Neuronal stem cell (in vitro differentiated cells): ENCODE results near the gene ZNF761.
"Not testable (repeated sequence)": the region's sequence is repeated elsewhere in the genome, so short reads cannot be mapped to it uniquely, and the experiment has no call there.

ENCODE experiments used
- DNase-seq: peaks from one replicate; pipeline ENCODE4 v3.0.0-alpha.2; 2013; ENCODE audit warnings: low spot score
- H2AFZ ChIP-seq: one replicate; pipeline ENCODE4 v1.6.1; 2013; ENCODE audit warnings: mild to moderate bottlenecking, low read length, inconsistent platforms
- H2AK5ac ChIP-seq: 2 replicates; pipeline ENCODE4 v1.6.1; 2013; ENCODE audit warnings: low read depth, mild to moderate bottlenecking, inconsistent platforms, low read length, moderate library complexity, mixed read lengths
- H2BK120ac ChIP-seq: 2 replicates; pipeline ENCODE4 v1.6.1; 2013; ENCODE audit warnings: low read depth, mild to moderate bottlenecking, inconsistent platforms, low read length, moderate library complexity, mixed read lengths
- H2BK12ac ChIP-seq: one replicate; pipeline ENCODE4 v1.6.1; 2013; ENCODE audit warnings: low read length, inconsistent platforms
- H2BK15ac ChIP-seq: 2 replicates; pipeline ENCODE4 v1.6.1; 2013; ENCODE audit warnings: mild to moderate bottlenecking, low read length, inconsistent platforms, mixed read lengths
- H2BK5ac ChIP-seq: one replicate; pipeline ENCODE4 v1.6.1; 2013; ENCODE audit warnings: inconsistent platforms, mild to moderate bottlenecking, low read length, moderate library complexity
- H3K14ac ChIP-seq: one replicate; pipeline ENCODE4 v1.6.1; 2013; ENCODE audit warnings: low read length, inconsistent platforms
- H3K18ac ChIP-seq: 2 replicates; pipeline ENCODE4 v1.6.1; 2013; ENCODE audit warnings: low read length, inconsistent platforms
- H3K23ac ChIP-seq: 2 replicates; pipeline ENCODE4 v1.6.1; 2013; ENCODE audit warnings: low read depth, mild to moderate bottlenecking, mixed read lengths, low read length, inconsistent platforms; ENCODE audit not compliant: poor library complexity
- H3K27ac ChIP-seq: replicated peaks from 3 replicates; pipeline ENCODE4 v1.5.1; 2013; ENCODE audit warnings: low read length, inconsistent platforms
- H3K27me3 ChIP-seq, 3 experiments: 2 replicates each; pipeline ENCODE4 v1.6.1; 2013; ENCODE audit warnings: low read length in 3 of 3, mild to moderate bottlenecking in 2 of 3, inconsistent platforms in 1 of 3, low read depth in 1 of 3, mixed read lengths in 1 of 3, moderate library complexity in 1 of 3; ENCODE audit not compliant: control insufficient read depth in 3 of 3, insufficient read depth in 3 of 3
- H3K36me3 ChIP-seq, 2 donors: replicated peaks in 1 of 2; 2 replicates each; pipeline ENCODE4 v1.6.1; 2013; ENCODE audit warnings: low read length in 2 of 2; ENCODE audit not compliant: control insufficient read depth in 2 of 2, insufficient read depth in 2 of 2
- H3K4ac ChIP-seq: 2 replicates; pipeline ENCODE4 v1.6.1; 2013; ENCODE audit warnings: inconsistent platforms, mild to moderate bottlenecking, low read length, moderate library complexity
- H3K4me1 ChIP-seq, 2 donors: 1 replicate in 1 of 2; 2 replicates in 1 of 2; pipeline ENCODE4 v1.6.1; 2013; ENCODE audit warnings: low read length in 2 of 2, low read depth in 1 of 2; ENCODE audit not compliant: control insufficient read depth in 2 of 2, insufficient read depth in 1 of 2
- H3K4me2 ChIP-seq: one replicate; pipeline ENCODE4 v1.6.1; 2013; ENCODE audit warnings: mild to moderate bottlenecking, low read length, inconsistent platforms; ENCODE audit not compliant: insufficient read depth, poor library complexity, severe bottlenecking
- H3K4me3 ChIP-seq, 2 donors: 2 replicates each; pipeline ENCODE4 v1.5.1; 2013; ENCODE audit warnings: low read length in 2 of 2, mild to moderate bottlenecking in 2 of 2, inconsistent platforms in 1 of 2, moderate library complexity in 1 of 2
- H3K79me1 ChIP-seq: one replicate; pipeline ENCODE4 v1.6.1; 2013; ENCODE audit warnings: low read depth, mild to moderate bottlenecking, inconsistent platforms, low read length, moderate library complexity
- H3K9ac ChIP-seq: one replicate; pipeline ENCODE4 v1.6.1; 2013; ENCODE audit warnings: mild to moderate bottlenecking, low read depth, low read length, inconsistent platforms; ENCODE audit not compliant: poor library complexity
- H3K9me3 ChIP-seq, 2 donors: replicated peaks in 1 of 2; 2 replicates each; pipeline versions ENCODE3 to v1.6.1; 2013; ENCODE audit warnings: low read length in 2 of 2, mild to moderate bottlenecking in 2 of 2, inconsistent platforms in 1 of 2, low read depth in 1 of 2, mixed read lengths in 1 of 2, moderate library complexity in 1 of 2; ENCODE audit not compliant: control insufficient read depth in 2 of 2, insufficient read depth in 1 of 2
- H4K8ac ChIP-seq: one replicate; pipeline ENCODE4 v1.6.1; 2013; ENCODE audit warnings: low read depth, mild to moderate bottlenecking, inconsistent platforms, low read length, moderate library complexity
- H4K91ac ChIP-seq: one replicate; pipeline ENCODE4 v1.6.1; 2013; ENCODE audit warnings: low read length, low read depth, mild to moderate bottlenecking, inconsistent platforms; ENCODE audit not compliant: poor library complexity
- WGBS, 2 donors: extraction: QIAGEN DNeasy Blood & Tissue Kit; methylation state at CpG; one replicate each; pipeline ENCODE4 v1.1.7; 2013; ENCODE audit warnings: missing lambda C conversion rate in 2 of 2, mixed read lengths in 1 of 2; ENCODE audit not compliant: insufficient read length in 2 of 2, insufficient replicate concordance in 1 of 2; ENCODE audit errors: extremely low coverage in 2 of 2; 5-methylcytosine and 5-hydroxymethylcytosine counted together

Gene ZNF761

DNA sequence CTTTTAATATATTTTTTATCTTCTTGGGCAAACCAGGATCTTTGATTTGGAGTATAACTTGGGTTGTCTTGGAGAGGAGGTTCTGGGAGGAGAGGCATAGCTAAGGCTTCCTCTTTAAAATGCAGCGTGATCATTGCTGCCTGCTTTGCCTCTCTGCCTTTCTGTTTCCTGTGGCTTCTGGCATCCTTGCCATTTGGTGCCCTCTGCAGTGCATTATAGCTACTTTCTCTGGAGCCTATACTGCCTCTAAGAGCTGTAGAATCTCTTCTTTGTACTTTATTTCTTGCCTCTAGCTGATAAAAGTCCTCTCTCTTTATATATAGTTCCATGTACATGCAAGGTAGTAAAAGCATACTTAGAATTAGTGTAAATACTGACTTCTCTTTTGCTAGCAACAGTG, 43.0 kb downstream of the ZNF761 start:
- H2AK5ac ChIP-seq, H3K4ac ChIP-seq, H3K4me2 ChIP-seq, H3K79me1 ChIP-seq, H3K27me3 ChIP-seq, H3K9ac ChIP-seq, H3K18ac ChIP-seq, H3K23ac ChIP-seq, DNase-seq, H2BK5ac ChIP-seq, H3K4me3 ChIP-seq, H4K91ac ChIP-seq, H3K4me1 ChIP-seq, H2BK12ac ChIP-seq, H2BK120ac ChIP-seq, H4K8ac ChIP-seq, H2BK15ac ChIP-seq, H3K27ac ChIP-seq, H2AFZ ChIP-seq, H3K14ac ChIP-seq: not testable (repeated sequence)
- H3K36me3 ChIP-seq = peaks cover 15 to 61% of the 10 kb centered on the region in 2 donors
- peaks cover 12 to 42% of the 10 kb centered on the region in 2 donors for H3K9me3 ChIP-seq
- no CpG with 5 or more reads among the region's 1 CpG for WGBS, 2 donors

DNA sequence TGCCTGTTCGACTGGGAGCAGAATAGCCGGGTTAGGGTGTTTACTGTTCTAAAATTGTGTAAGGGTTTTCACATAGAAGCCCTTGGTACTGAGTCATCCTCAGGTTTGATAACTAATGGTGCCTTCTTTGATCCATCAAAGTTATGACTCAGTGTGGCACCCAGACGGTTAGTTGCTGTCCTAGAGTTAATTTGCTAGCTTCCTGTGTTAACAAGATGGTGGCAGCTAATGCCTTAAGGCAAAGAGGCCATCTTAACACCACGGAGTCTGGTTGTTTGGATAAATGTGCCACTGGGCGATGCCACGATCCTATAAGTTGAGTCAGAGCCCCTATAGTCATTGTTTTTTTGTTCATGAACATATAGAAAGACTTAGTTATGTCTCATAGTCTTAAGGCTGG, 43.7 kb downstream of the ZNF761 start:
- no CpG with 5 or more reads among the region's 6 CpGs for WGBS, 2 donors
- H3K9me3 ChIP-seq = peaks cover 14 to 48% of the 10 kb centered on the region in 2 donors
- H2AK5ac ChIP-seq, H3K4me3 ChIP-seq, H4K8ac ChIP-seq, H2BK12ac ChIP-seq, H3K9ac ChIP-seq, H3K14ac ChIP-seq, H3K4me1 ChIP-seq, H3K27ac ChIP-seq, H3K4ac ChIP-seq, H3K4me2 ChIP-seq, H2BK15ac ChIP-seq, H3K18ac ChIP-seq, H3K23ac ChIP-seq, H2BK5ac ChIP-seq, DNase-seq, H4K91ac ChIP-seq, H2AFZ ChIP-seq, H2BK120ac ChIP-seq, H3K27me3 ChIP-seq, H3K79me1 ChIP-seq: not testable (repeated sequence)
- H3K36me3 ChIP-seq = peaks cover 17 to 64% of the 10 kb centered on the region in 2 donors

DNA sequence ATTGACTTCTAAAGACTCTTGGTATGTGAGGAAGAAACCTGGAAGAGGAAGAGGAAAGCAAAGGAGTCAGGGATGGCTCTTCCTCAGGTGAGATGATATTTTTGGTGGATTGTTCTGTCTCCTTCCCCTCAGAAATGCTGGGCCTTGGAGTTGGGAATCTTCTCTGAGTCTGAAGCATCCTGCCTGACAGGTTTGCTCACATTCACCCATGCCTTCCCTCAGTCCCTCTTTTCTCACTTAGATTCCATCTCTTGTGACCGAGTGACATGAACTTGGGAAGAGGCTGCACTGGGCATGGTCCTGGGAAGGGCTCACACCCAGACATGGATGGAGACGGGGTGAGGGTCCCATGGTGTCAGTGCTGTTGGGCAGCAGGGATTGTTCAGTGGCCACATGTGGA, 52.0 kb downstream of the ZNF761 start:
- peaks cover 14 to 60% of the 10 kb centered on the region in 2 donors for H3K9me3 ChIP-seq
- not testable (repeated sequence) for H2BK120ac ChIP-seq, H3K27ac ChIP-seq, H2BK5ac ChIP-seq, H3K18ac ChIP-seq, H4K8ac ChIP-seq, H2BK15ac ChIP-seq, H3K14ac ChIP-seq, H3K27me3 ChIP-seq, H2BK12ac ChIP-seq, H4K91ac ChIP-seq, H2AK5ac ChIP-seq, H3K9ac ChIP-seq, H3K4me3 ChIP-seq, H3K23ac ChIP-seq, H3K4me2 ChIP-seq, H3K4me1 ChIP-seq, H3K79me1 ChIP-seq, H3K4ac ChIP-seq, H2AFZ ChIP-seq, DNase-seq
- WGBS, 2 donors = no CpG with 5 or more reads among the region's 2 CpGs
- H3K36me3 ChIP-seq = peaks cover 26 to 69% of the 10 kb centered on the region in 2 donors

DNA sequence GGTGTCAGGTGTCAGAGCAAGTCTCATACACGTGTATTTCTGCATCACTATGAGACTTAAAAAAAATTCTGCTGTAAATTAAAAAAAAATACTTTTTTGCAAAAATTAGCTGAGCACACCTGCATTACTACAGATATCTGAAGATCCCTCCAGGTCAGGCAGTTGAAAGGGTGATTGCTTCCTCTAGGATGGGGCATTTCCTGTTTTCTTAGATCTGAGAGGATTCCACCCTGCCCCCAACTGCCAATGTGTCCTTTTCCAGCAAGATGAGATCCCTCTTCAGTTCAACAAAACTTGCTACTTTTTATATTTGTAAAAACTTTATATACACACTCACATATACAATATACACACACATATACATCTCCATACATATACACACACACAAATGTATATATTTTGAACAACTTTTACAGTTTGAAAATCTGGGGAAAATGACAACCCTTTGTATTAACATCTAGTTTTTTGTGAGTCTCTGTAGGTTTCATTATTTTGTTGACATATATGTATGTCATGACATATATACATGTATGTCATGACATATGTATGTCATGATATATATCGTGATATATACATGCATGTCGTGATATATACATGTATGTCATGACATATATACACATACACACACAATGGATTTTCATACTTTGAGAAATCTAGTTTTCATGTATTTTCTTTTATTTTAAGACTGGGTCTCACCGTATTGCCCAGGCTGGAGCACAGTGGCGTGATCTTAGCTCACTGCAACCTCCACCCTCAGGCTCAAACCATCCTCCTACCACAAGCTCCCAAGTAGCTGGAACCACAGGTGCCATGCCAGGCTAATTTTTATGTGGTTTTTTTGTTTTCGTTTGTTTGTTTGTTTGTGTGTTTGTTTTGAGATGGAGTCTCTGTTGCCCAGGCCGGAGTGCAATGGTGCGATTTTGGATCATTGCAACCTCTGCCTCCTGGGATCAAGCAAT, 53.5 kb downstream of the ZNF761 start:
- H3K23ac ChIP-seq = no peak overlapping the region
- H3K14ac ChIP-seq = no peak overlapping the region
- no peaks in the 10 kb centered on the region for H3K79me1 ChIP-seq
- WGBS, 2 donors = no CpG with 5 or more reads among the region's 8 CpGs
- H4K91ac ChIP-seq = no peak overlapping the region
- H3K4me2 ChIP-seq = no peak overlapping the region
- no peak overlapping the region for H2BK15ac ChIP-seq
- no peak overlapping the region for H3K4me3 ChIP-seq
- H3K27me3 ChIP-seq = no peaks in the 10 kb centered on the region
- no peak for DNase-seq
- no peak overlapping the region for H3K18ac ChIP-seq
- no peak overlapping the region for H2BK5ac ChIP-seq
- H3K27ac ChIP-seq = no peak overlapping the region
- peaks cover 11 to 61% of the 10 kb centered on the region in 2 donors for H3K9me3 ChIP-seq
- H2BK120ac ChIP-seq = no peak overlapping the region
- H3K9ac ChIP-seq = no peak overlapping the region
- H3K4ac ChIP-seq = no peak overlapping the region
- H3K4me1 ChIP-seq = no peaks in the 10 kb centered on the region
- no peak overlapping the region for H2BK12ac ChIP-seq
- H3K36me3 ChIP-seq = peaks cover 21 to 72% of the 10 kb centered on the region in 2 donors
- no peak overlapping the region for H2AFZ ChIP-seq
- no peak overlapping the region for H4K8ac ChIP-seq
- no peak overlapping the region for H2AK5ac ChIP-seq
